ENCODE results near the gene PRR20D.
"Not testable (repeated sequence)": the region's sequence is repeated elsewhere in the genome, so short reads cannot be mapped to it uniquely, and the experiment has no call there.

The PRR20D gene

DNA sequence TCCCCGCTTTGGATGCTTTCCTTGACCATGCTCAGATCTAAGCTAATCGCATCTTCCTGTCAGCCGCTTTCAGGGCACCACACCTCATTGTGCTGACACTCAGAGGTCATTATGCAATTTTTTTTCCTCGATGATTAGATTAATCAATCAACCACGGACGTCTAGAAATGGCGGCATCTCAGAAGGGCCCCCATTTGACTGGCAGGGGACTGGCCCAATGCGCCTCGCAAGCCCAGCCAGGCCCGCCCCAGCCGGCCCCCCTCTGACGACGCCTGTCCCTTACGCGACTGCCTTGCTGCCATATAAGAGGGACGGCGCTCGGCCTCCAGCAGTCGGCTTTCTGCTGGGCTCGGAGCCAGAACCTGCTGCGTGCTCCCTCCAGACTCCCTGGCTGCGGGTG, at the start of gene PRR20D:
Gene PRR20D (plus strand): TSS at position 301 of the 400 bp plus-strand sequence. CDS start 387 bp downstream, outside the sequence.
- DNase-seq (ENCODE audit: low spot score) = not testable (repeated sequence)

DNA sequence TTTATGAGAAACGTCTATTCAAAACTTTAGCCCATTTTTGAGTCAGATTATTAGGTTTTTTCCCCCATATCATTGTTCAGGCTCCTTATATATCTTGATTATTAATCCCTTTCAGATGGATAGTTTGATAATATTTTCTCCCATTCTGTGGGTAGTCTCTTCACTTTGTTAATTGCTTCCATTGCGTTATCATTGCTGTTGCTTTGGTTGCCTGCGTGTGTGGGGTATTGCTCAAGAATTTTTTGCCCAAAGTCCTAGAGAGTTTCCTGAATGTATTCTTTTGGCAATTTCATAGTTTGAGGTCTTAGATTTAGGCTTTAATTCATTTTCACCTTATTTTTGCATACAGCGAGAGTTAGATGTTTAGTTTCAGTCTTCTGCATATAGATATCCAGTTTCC, 45.5 kb upstream of the PRR20D start:
- no peak for DNase-seq (ENCODE audit: low spot score)

DNA sequence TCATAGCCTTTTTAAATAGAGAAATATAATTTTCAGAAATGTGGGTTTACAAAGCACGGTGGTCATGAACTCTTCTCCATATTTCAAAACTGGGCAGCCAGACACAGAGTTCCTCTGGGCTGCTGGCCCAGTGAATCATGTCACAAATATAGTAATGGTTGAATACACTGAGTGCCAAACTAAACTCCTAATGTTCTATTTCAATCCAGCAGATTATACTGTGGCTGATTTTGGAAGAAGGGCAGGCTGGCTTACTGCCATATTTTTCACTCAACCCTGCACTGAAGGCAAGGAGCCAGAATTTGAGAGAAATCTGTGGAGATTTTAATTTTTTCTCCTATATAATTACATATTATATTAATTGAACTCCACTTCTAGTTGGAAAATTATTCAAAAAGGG, 36.8 kb upstream of the PRR20D start:
- DNase-seq (ENCODE audit: low spot score) = peak; percentile 4

- DNase-seq (ENCODE audit: low spot score) = no peak
These were observed 31.5 kb upstream of the PRR20D start for GRCh38 chr13:57128909-57129308.

DNA sequence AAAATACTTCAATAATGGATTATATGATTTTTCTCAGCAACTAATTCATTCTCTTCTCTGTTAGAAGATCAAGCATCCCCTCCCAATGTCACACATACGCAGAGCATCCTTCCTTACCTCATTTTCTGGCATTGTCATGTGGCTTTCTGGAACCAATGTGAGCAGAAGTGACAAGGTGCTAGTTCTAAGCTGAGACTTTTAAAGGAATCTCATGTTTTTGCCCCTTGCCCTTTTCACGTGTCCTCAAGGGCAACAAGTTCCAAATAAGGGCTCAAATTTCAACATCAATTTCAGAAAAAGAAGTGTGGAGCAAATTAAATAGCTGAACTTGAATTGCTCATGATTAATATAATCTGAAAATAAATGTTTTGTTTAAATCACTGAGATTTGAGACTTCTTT, 24.3 kb upstream of the PRR20D start:
- DNase-seq (ENCODE audit: low spot score) = no peak

- DNase-seq (ENCODE audit: low spot score) = no peak
These were observed 22.8 kb upstream of the PRR20D start for GRCh38 chr13:57137585-57137984.

DNA sequence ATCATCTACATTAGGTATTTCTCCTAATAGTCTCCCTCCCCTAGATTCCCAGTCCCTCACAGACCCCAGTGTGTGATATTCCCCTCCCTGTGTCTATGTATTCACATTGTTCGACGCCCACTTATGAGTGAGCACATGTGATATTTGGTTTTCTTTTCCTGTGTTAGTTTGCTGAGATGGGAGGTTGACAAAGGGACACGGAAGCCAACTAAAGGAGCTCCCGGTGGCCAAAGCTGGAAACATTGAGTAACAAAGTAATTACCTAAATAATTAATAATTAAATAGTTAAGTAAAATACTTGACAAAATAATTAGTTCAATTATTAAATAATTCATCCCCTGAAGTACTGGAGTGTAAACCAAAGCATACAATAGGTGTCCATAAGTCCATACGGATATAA, 21.4 kb upstream of the PRR20D start:
- no peak for DNase-seq (ENCODE audit: low spot score)

GRCh38 chr13:57139781-57140180, 20.7 kb upstream of the PRR20D start:
- not testable (repeated sequence) for DNase-seq (ENCODE audit: low spot score)

- not testable (repeated sequence) for DNase-seq (ENCODE audit: low spot score)
These were observed 20.0 kb upstream of the PRR20D start, which contains the start of gene PRR20A for GRCh38 chr13:57140235-57140968. Gene PRR20A (plus strand): TSS chr13:57140918. CDS start chr13:57141305, 387 bp downstream.

DNA sequence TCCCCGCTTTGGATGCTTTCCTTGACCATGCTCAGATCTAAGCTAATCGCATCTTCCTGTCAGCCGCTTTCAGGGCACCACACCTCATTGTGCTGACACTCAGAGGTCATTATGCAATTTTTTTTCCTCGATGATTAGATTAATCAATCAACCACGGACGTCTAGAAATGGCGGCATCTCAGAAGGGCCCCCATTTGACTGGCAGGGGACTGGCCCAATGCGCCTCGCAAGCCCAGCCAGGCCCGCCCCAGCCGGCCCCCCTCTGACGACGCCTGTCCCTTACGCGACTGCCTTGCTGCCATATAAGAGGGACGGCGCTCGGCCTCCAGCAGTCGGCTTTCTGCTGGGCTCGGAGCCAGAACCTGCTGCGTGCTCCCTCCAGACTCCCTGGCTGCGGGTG, 13.2 kb upstream of the PRR20D start, which contains the start of gene PRR20B:
Gene PRR20B (plus strand): TSS at position 301 of the 400 bp plus-strand sequence. CDS start 387 bp downstream, outside the sequence.
- not testable (repeated sequence) for DNase-seq (ENCODE audit: low spot score)

- DNase-seq (ENCODE audit: low spot score) = not testable (repeated sequence)
These were observed 12.3 kb upstream of the PRR20D start for GRCh38 chr13:57148106-57148505.

DNA sequence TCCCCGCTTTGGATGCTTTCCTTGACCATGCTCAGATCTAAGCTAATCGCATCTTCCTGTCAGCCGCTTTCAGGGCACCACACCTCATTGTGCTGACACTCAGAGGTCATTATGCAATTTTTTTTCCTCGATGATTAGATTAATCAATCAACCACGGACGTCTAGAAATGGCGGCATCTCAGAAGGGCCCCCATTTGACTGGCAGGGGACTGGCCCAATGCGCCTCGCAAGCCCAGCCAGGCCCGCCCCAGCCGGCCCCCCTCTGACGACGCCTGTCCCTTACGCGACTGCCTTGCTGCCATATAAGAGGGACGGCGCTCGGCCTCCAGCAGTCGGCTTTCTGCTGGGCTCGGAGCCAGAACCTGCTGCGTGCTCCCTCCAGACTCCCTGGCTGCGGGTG, 6.7 kb upstream of the PRR20D start, which contains the start of gene PRR20C:
Gene PRR20C (plus strand): TSS at position 301 of the 400 bp plus-strand sequence. CDS start 387 bp downstream, outside the sequence.
- not testable (repeated sequence) for DNase-seq (ENCODE audit: low spot score)

- not testable (repeated sequence) for DNase-seq (ENCODE audit: low spot score)
These were observed 6.5 kb downstream of the PRR20D start, which contains the start of gene PRR20E for GRCh38 chr13:57166897-57167296. Gene PRR20E (plus strand): TSS chr13:57167197. CDS start chr13:57167584, 387 bp downstream.

GRCh38 chr13:57191667-57192066, 31.2 kb downstream of the PRR20D start:
- no peak for DNase-seq (ENCODE audit: low spot score)

DNA sequence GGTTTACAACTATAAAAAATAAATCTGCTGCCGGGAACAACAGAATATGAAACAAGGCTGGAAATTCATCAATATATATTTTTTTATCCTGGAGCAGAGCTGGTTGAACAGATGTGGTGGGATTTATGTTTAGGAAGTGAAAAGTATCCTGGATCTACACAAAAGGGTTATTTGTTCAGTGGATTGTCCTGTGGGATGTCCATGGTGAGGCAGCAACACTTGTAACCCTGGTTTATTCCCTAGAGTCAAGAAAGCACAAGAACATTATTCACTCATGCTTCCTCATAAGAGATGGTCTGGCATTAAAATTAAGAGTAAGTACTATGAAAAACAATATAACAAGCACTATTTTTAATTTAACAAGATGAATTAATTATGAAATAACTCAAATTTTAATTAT, 52.6 kb downstream of the PRR20D start:
- DNase-seq (ENCODE audit: low spot score) = no peak

Data from globus pallidus (tissue), 1 donor.